Panc1 (cell line): ENCODE data around the gene PIP4P1. TPM values are rescaled to one million over a fixed set of nuclear protein-coding genes. Genes with fewer than 3 reads are reported as not detected.
A peak's percentile ranks its signal among the peaks of the same experiment; 100 is the strongest.

Experiments
- ATAC-seq: fragments of 200-7000 bp; cut with Tn5 transposase; 2 replicates; pipeline ENCODE4 v1.9.1; 2020; ENCODE audit warnings: mild to moderate bottlenecking, moderate library complexity
- BruUV-seq: library from RNA; stranded (reverse); fragments of 400-500 nt; replicated peaks from 2 replicates; lab custom pipeline; 2021; lab: Mats Ljungman, UMichigan
- CTCF ChIA-PET: fragments of 300-600 bp; sonication (Branson Sonifier 250); formaldehyde crosslinking; loops from one replicate; lab custom pipeline; 2022; ENCODE audit warnings: antibody characterized with exemption; lab: Charles Lee
- POLR2A ChIA-PET: fragments of 300-600 bp; sonication (Branson Sonifier 250); formaldehyde crosslinking; loops from one replicate; lab custom pipeline; 2022; ENCODE audit warnings: antibody characterized with exemption; lab: Charles Lee
- DNase-seq: peaks from one replicate; pipeline ENCODE4 v3.0.0-alpha.2; 2010; ENCODE audit warnings: low read depth, low spot score
- H3K27ac ChIP-seq: 2 replicates; pipeline ENCODE4 v1.5.1; 2011; ENCODE audit warnings: mild to moderate bottlenecking, low read length, inconsistent platforms
- H3K27me3 ChIP-seq: fragments of 200-500 bp; sonication (Bioruptor generic); 2 replicates; pipeline ENCODE4 v1.6.0; 2014; ENCODE audit warnings: low read length, inconsistent platforms; ENCODE audit not compliant: control insufficient read depth, insufficient read depth
- H3K36me3 ChIP-seq: fragments of 200-500 bp; sonication (Bioruptor generic); 2 replicates; pipeline ENCODE4 v1.5.1; 2014; ENCODE audit warnings: inconsistent platforms, mild to moderate bottlenecking, low read length, moderate library complexity; ENCODE audit not compliant: control insufficient read depth, insufficient read depth
- H3K4me1 ChIP-seq: 2 replicates; pipeline ENCODE4 v1.5.1; 2011; ENCODE audit warnings: inconsistent platforms, mild to moderate bottlenecking, low read length, moderate library complexity; ENCODE audit not compliant: control insufficient read depth, insufficient read depth
- H3K4me3 ChIP-seq, 2 experiments: 2 replicates each; pipeline ENCODE4 v1.5.1; 2011 to 2012; ENCODE audit warnings: low read depth in 2 of 2, low read length in 2 of 2, mild to moderate bottlenecking in 2 of 2, inconsistent platforms in 1 of 2, moderate library complexity in 1 of 2
- H3K9me3 ChIP-seq: fragments of 200-500 bp; sonication (Bioruptor generic); 2 replicates; pipeline ENCODE4 v1.5.1; 2014; ENCODE audit warnings: low read depth, mild to moderate bottlenecking, inconsistent platforms, low read length, moderate library complexity; ENCODE audit not compliant: control insufficient read depth, insufficient read depth
- CTCF ChIP-seq: fragments of 450-650 bp; IDR thresholded peaks from 2 replicates; pipeline ENCODE4 v1.5.1; 2017; ENCODE audit warnings: mild to moderate bottlenecking
- POLR2AphosphoS5 ChIP-seq: IDR thresholded peaks from 2 replicates; pipeline ENCODE4 v1.6.1; 2012; ENCODE audit warnings: mild to moderate bottlenecking, low read depth, low read length, moderate library complexity
- REST ChIP-seq, 2 experiments: IDR thresholded peaks; 2 replicates each; pipeline ENCODE4 v1.6.1; 2011 to 2012; ENCODE audit warnings: low read depth in 2 of 2, control low read depth in 1 of 2, low read length in 1 of 2, mild to moderate bottlenecking in 1 of 2, moderate library complexity in 1 of 2; ENCODE audit not compliant: insufficient read depth in 1 of 2
- SIN3A ChIP-seq: IDR thresholded peaks from 2 replicates; pipeline ENCODE4 v1.6.1; 2012; ENCODE audit warnings: low read depth, mild to moderate bottlenecking, low read length, moderate library complexity, borderline replicate concordance; ENCODE audit not compliant: insufficient read depth
- TCF7L2 ChIP-seq: IDR thresholded peaks from 2 replicates; pipeline ENCODE4 v1.6.1; 2011; ENCODE audit warnings: mild to moderate bottlenecking, low read depth, low read length, inconsistent platforms
- in situ Hi-C: cut with HindIII; loops from 2 replicates; pipeline ENCODE4 v1.10.0; 2016; ENCODE audit warnings: low sequenced_read_pairs, low pct_unique_long_range_greater_than_20kb
- intact Hi-C: fragments of 100-400 bp; cut with micrococcal nuclease; formaldehyde crosslinking; loops from one replicate; pipeline ENCODE4 v1.10.0; 2022; ENCODE audit not compliant: unreplicated experiment
- total RNA-seq: library from RNA; stranded (reverse); gene quantifications from one replicate; pipeline ENCODE4 v1.2.1, GENCODE V29; 2021; ENCODE audit not compliant: unreplicated experiment

Gene PIP4P1
- total RNA-seq, 1 experiment from 2014 or later = 34.8 TPM

- no peak overlapping the region for H3K4me3 ChIP-seq
- in situ Hi-C loops = no loop called here
- no peak overlapping the region for H3K27ac ChIP-seq
- BruUV-seq = no TSS peak
- POLR2A ChIA-PET = no interaction called here
- intact Hi-C loops = no loop called here
- no peaks in the 10 kb centered on the region for H3K9me3 ChIP-seq
- no peaks in the 10 kb centered on the region for H3K4me1 ChIP-seq
- H3K36me3 ChIP-seq = no peaks in the 10 kb centered on the region
- no peak for TF ChIP-seq POLR2AphosphoS5
- TF ChIP-seq CTCF = peak; percentile 30; the same call in 1 of the 2 replicates
- DNase-seq (no peak), ATAC-seq (no peak)
- H3K27me3 ChIP-seq = no peaks in the 10 kb centered on the region
- CTCF ChIA-PET = interaction anchor here (0.8 kb wide), 1 partner anchor 120 kb away, joined by 3 read pairs; no protein-coding TSS in a partner anchor
These were observed 26.1 kb upstream of the PIP4P1 start for GRCh38 chr14:20487396-20487725.

GRCh38 chr14:20486684-20487395 lies 25.6 kb upstream of the PIP4P1 start:
- ChIA-PET POLR2A (no interaction called here), CTCF (interaction anchor here (0.8 kb wide), 1 partner anchor 120 kb away, joined by 3 read pairs; no protein-coding TSS in a partner anchor)
- no peaks in the 10 kb centered on the region for H3K36me3 ChIP-seq
- no peak overlapping the region for H3K4me3 ChIP-seq
- TF ChIP-seq REST (IDR thresholded peaks at IDR 0.05; ENCODE audit: insufficient read depth in 1 of 2, low read depth in 2 of 2, low read length in 1 of 2) (no peak), CTCF (no peak), SIN3A (no peak), TCF7L2 (no peak), POLR2AphosphoS5 (no peak)
- no peak for DNase-seq
- intact Hi-C loops (no loop called here), in situ Hi-C loops (no loop called here)
- ATAC-seq = no peak
- H3K27me3 ChIP-seq = no peaks in the 10 kb centered on the region
- no TSS peak for BruUV-seq
- H3K27ac ChIP-seq = no peak overlapping the region
- H3K4me1 ChIP-seq = no peaks in the 10 kb centered on the region
- no peaks in the 10 kb centered on the region for H3K9me3 ChIP-seq
